CD4-positive, alpha-beta memory T cell (primary cell): ENCODE results near the gene EYS. TPM values are rescaled to one million over a fixed set of nuclear protein-coding genes. Genes with fewer than 3 reads are reported as not detected.

ENCODE experiments used
- CTCF ChIA-PET: fragments of 350-600 bp; sonication (Branson Sonifier 250); formaldehyde crosslinking; loops from one replicate; lab custom pipeline; 2021; ENCODE audit warnings: inconsistent platforms; ENCODE audit not compliant: partially characterized antibody; lab: Charles Lee
- POLR2A ChIA-PET: fragments of 350-600 bp; sonication (Branson Sonifier 250); formaldehyde crosslinking; loops from one replicate; lab custom pipeline; 2021; ENCODE audit not compliant: partially characterized antibody; lab: Charles Lee
- DNase-seq, 5 donors: peaks; one replicate each; pipeline versions ENCODE4 v3.0.0 to v3.0.0-alpha.2; 2020 to 2022; ENCODE audit warnings: mixed read lengths in 1 of 5
- H3K27ac ChIP-seq: one replicate; pipeline ENCODE4 v1.7.0; 2013; ENCODE audit warnings: low read depth, low read length
- H3K27me3 ChIP-seq: 2 replicates; pipeline ENCODE4 v1.7.0; 2013; ENCODE audit warnings: mild to moderate bottlenecking, low read length, moderate library complexity; ENCODE audit not compliant: insufficient read depth
- H3K36me3 ChIP-seq: 2 replicates; pipeline ENCODE4 v1.7.0; 2013; ENCODE audit warnings: mild to moderate bottlenecking, low read length, moderate library complexity; ENCODE audit not compliant: insufficient read depth
- H3K4me1 ChIP-seq: 2 replicates; pipeline ENCODE4 v1.7.0; 2013; ENCODE audit warnings: mild to moderate bottlenecking, low read length, moderate library complexity; ENCODE audit not compliant: insufficient read depth
- H3K4me3 ChIP-seq, 2 donors: one replicate each; pipeline ENCODE4 v1.7.0; 2013; ENCODE audit warnings: low read length in 2 of 2, mild to moderate bottlenecking in 1 of 2
- H3K9me3 ChIP-seq, 2 donors: one replicate each; pipeline ENCODE4 v1.7.0; 2013; ENCODE audit warnings: low read length in 2 of 2, control low read depth in 1 of 2; ENCODE audit not compliant: control insufficient read depth in 1 of 2
- H3K27ac Mint-ChIP-seq, 7 donors: one replicate each; pipeline ENCODE4 v1.8.0; 2020 to 2021; ENCODE audit warnings: mixed read lengths in 7 of 7, mild to moderate bottlenecking in 6 of 7, inconsistent platforms in 3 of 7, moderate library complexity in 3 of 7
- H3K27me3 Mint-ChIP-seq, 2 donors: one replicate each; pipeline ENCODE4 v1.8.0; 2020 to 2021; ENCODE audit warnings: mixed read lengths in 2 of 2
- H3K36me3 Mint-ChIP-seq, 2 donors: one replicate each; pipeline ENCODE4 v1.8.0; 2020 to 2021; ENCODE audit warnings: mixed read lengths in 2 of 2, inconsistent platforms in 1 of 2, mild to moderate bottlenecking in 1 of 2
- H3K4me1 Mint-ChIP-seq, 4 donors: one replicate each; pipeline ENCODE4 v1.8.0; 2020 to 2021; ENCODE audit warnings: mixed read lengths in 4 of 4, mild to moderate bottlenecking in 1 of 4
- H3K4me3 Mint-ChIP-seq, 8 donors: one replicate each; pipeline ENCODE4 v1.8.0; 2020 to 2021; ENCODE audit warnings: mixed read lengths in 8 of 8, mild to moderate bottlenecking in 7 of 8, moderate library complexity in 6 of 8, inconsistent platforms in 3 of 8
- H3K9me3 Mint-ChIP-seq, 8 donors: one replicate each; pipeline ENCODE4 v1.8.0; 2020 to 2021; ENCODE audit warnings: mixed read lengths in 8 of 8, mild to moderate bottlenecking in 5 of 8, inconsistent platforms in 3 of 8, moderate library complexity in 1 of 8
- intact Hi-C: fragments of 100-400 bp; cut with micrococcal nuclease; formaldehyde crosslinking; loops from one replicate; pipeline ENCODE4 v1.15.1; 2023
- polyA plus RNA-seq, 2 donors: library from polyadenylated mRNA; unstranded; fragments of 300-500 nt; fragmentation: Illumina TruSeq; gene quantifications; one replicate each; pipeline ENCODE4 v1.2.3, GENCODE V29; 2021
- total RNA-seq, 2 experiments: library from RNA; stranded (reverse); gene quantifications; one replicate each; pipeline ENCODE4 v1.2.3, GENCODE V29; 2021

Gene EYS
- total and polyA plus RNA-seq, 4 experiments from 2014 or later = 0.17 to 0.20 TPM; not detected in 2

- POLR2A ChIA-PET = no interaction called here
- no peaks in the 10 kb centered on the region for H3K9me3 ChIP-seq
- Mint-ChIP-seq H3K4me1 (no peaks in the 10 kb centered on the region), H3K4me3 (no peak overlapping the region), H3K27ac (no peak overlapping the region), H3K36me3 (no peaks in the 10 kb centered on the region), H3K9me3 (peaks cover 0 to 14% (median 3%) of the 10 kb centered on the region in 8 donors), H3K27me3 (no peaks in the 10 kb centered on the region)
- no peaks in the 10 kb centered on the region for H3K4me1 ChIP-seq
- DNase-seq = no peak
- no peak overlapping the region for H3K4me3 ChIP-seq
- intact Hi-C loops = no loop called here
- CTCF ChIA-PET = no interaction called here
- no peaks in the 10 kb centered on the region for H3K36me3 ChIP-seq
- H3K27ac ChIP-seq = no peak overlapping the region
- H3K27me3 ChIP-seq = no peaks in the 10 kb centered on the region
Measured at GRCh38 chr6:65248101-65248610, 458.9 kb downstream of the EYS start.

- ChIA-PET POLR2A (no interaction called here), CTCF (no interaction called here)
- H3K36me3 ChIP-seq = no peaks in the 10 kb centered on the region
- intact Hi-C loops = no loop called here
- no peak overlapping the region for H3K4me3 ChIP-seq
- H3K4me3 Mint-ChIP-seq = no peak overlapping the region
- peaks cover 0 to 13% (median 4%) of the 10 kb centered on the region in 8 donors for H3K9me3 Mint-ChIP-seq
- H3K36me3 Mint-ChIP-seq = no peaks in the 10 kb centered on the region
- H3K27me3 Mint-ChIP-seq = no peaks in the 10 kb centered on the region
- H3K27ac ChIP-seq = no peak overlapping the region
- H3K27me3 ChIP-seq = no peaks in the 10 kb centered on the region
- no peaks in the 10 kb centered on the region for H3K9me3 ChIP-seq
- H3K4me1 Mint-ChIP-seq = no peaks in the 10 kb centered on the region
- H3K27ac Mint-ChIP-seq = no peak overlapping the region
- no peak for DNase-seq
- no peaks in the 10 kb centered on the region for H3K4me1 ChIP-seq
Measured at GRCh38 chr6:65231616-65232015, 475.4 kb downstream of the EYS start.

- intact Hi-C loops = no loop called here
- no peaks in the 10 kb centered on the region for H3K27me3 ChIP-seq
- H3K9me3 ChIP-seq = no peaks in the 10 kb centered on the region
- DNase-seq = no peak
- Mint-ChIP-seq H3K36me3 (no peaks in the 10 kb centered on the region), H3K4me3 (no peak overlapping the region), H3K9me3 (peaks cover 0 to 13% (median 4%) of the 10 kb centered on the region in 8 donors), H3K4me1 (no peaks in the 10 kb centered on the region), H3K27ac (no peak overlapping the region), H3K27me3 (no peaks in the 10 kb centered on the region)
- H3K36me3 ChIP-seq = no peaks in the 10 kb centered on the region
- no peaks in the 10 kb centered on the region for H3K4me1 ChIP-seq
- ChIA-PET CTCF (no interaction called here), POLR2A (no interaction called here)
- H3K4me3 ChIP-seq = no peak overlapping the region
- H3K27ac ChIP-seq = no peak overlapping the region
Measured at GRCh38 chr6:65229825-65230224, 477.2 kb downstream of the EYS start.

- peaks cover 0 to 2% of the 10 kb centered on the region in 2 donors for H3K9me3 ChIP-seq
- ChIA-PET CTCF (no interaction called here), POLR2A (no interaction called here)
- H3K36me3 ChIP-seq = no peaks in the 10 kb centered on the region
- H3K27me3 Mint-ChIP-seq = no peaks in the 10 kb centered on the region
- no peak overlapping the region for H3K4me3 ChIP-seq
- no peak for DNase-seq
- H3K9me3 Mint-ChIP-seq = peaks cover 0 to 28% (median 11%) of the 10 kb centered on the region in 8 donors
- H3K4me1 ChIP-seq = no peaks in the 10 kb centered on the region
- no peaks in the 10 kb centered on the region for H3K27me3 ChIP-seq
- no peaks in the 10 kb centered on the region for H3K4me1 Mint-ChIP-seq
- no peak overlapping the region for H3K4me3 Mint-ChIP-seq
- H3K36me3 Mint-ChIP-seq = no peaks in the 10 kb centered on the region
- no peak overlapping the region for H3K27ac Mint-ChIP-seq
- intact Hi-C loops = no loop called here
- H3K27ac ChIP-seq = no peak overlapping the region
Measured at GRCh38 chr6:65221153-65221552, 485.9 kb downstream of the EYS start.

- H3K9me3 ChIP-seq = no peaks in the 10 kb centered on the region
- no peak overlapping the region for H3K27ac ChIP-seq
- Mint-ChIP-seq H3K9me3 (peaks cover 2 to 17% (median 7%) of the 10 kb centered on the region in 8 donors), H3K27ac (no peak overlapping the region), H3K27me3 (no peaks in the 10 kb centered on the region), H3K4me1 (no peaks in the 10 kb centered on the region), H3K4me3 (no peak overlapping the region), H3K36me3 (no peaks in the 10 kb centered on the region)
- H3K27me3 ChIP-seq = no peaks in the 10 kb centered on the region
- no peaks in the 10 kb centered on the region for H3K4me1 ChIP-seq
- intact Hi-C loops = no loop called here
- no peak for DNase-seq
- H3K4me3 ChIP-seq = no peak overlapping the region
- ChIA-PET CTCF (no interaction called here), POLR2A (no interaction called here)
- no peaks in the 10 kb centered on the region for H3K36me3 ChIP-seq
Measured at GRCh38 chr6:65202738-65203137, 504.3 kb downstream of the EYS start.

GRCh38 chr6:65199683-65200082 is 507.3 kb downstream of the EYS start:
- H3K27ac Mint-ChIP-seq = no peak overlapping the region
- intact Hi-C loops = no loop called here
- Histone ChIP-seq H3K27ac (no peak overlapping the region), H3K27me3 (no peaks in the 10 kb centered on the region), H3K4me3 (no peak overlapping the region), H3K4me1 (no peaks in the 10 kb centered on the region), H3K36me3 (no peaks in the 10 kb centered on the region), H3K9me3 (no peaks in the 10 kb centered on the region)
- ChIA-PET POLR2A (no interaction called here), CTCF (no interaction called here)
- H3K4me1 Mint-ChIP-seq = no peaks in the 10 kb centered on the region
- H3K9me3 Mint-ChIP-seq = peaks cover 0 to 15% (median 6%) of the 10 kb centered on the region in 8 donors
- DNase-seq = no peak
- no peak overlapping the region for H3K4me3 Mint-ChIP-seq
- H3K27me3 Mint-ChIP-seq = no peaks in the 10 kb centered on the region
- no peaks in the 10 kb centered on the region for H3K36me3 Mint-ChIP-seq

- ChIA-PET CTCF (no interaction called here), POLR2A (no interaction called here)
- H3K27me3 Mint-ChIP-seq = no peaks in the 10 kb centered on the region
- H3K27ac ChIP-seq = no peak overlapping the region
- no peaks in the 10 kb centered on the region for H3K36me3 Mint-ChIP-seq
- H3K9me3 Mint-ChIP-seq = peaks cover 0 to 15% (median 4%) of the 10 kb centered on the region in 8 donors
- no peaks in the 10 kb centered on the region for H3K27me3 ChIP-seq
- no peaks in the 10 kb centered on the region for H3K36me3 ChIP-seq
- H3K27ac Mint-ChIP-seq = no peak overlapping the region
- intact Hi-C loops = no loop called here
- no peak overlapping the region for H3K4me3 ChIP-seq
- no peaks in the 10 kb centered on the region for H3K4me1 ChIP-seq
- no peak for DNase-seq
- H3K9me3 ChIP-seq = no peaks in the 10 kb centered on the region
- no peaks in the 10 kb centered on the region for H3K4me1 Mint-ChIP-seq
- H3K4me3 Mint-ChIP-seq = no peak overlapping the region
Measured at GRCh38 chr6:65199121-65199520, 507.9 kb downstream of the EYS start.

GRCh38 chr6:65191471-65191870 is 515.6 kb downstream of the EYS start:
- CTCF ChIA-PET = no interaction called here
- Mint-ChIP-seq H3K4me1 (no peaks in the 10 kb centered on the region), H3K27ac (no peak overlapping the region), H3K27me3 (no peaks in the 10 kb centered on the region), H3K36me3 (no peaks in the 10 kb centered on the region), H3K9me3 (peaks cover 0 to 14% (median 2%) of the 10 kb centered on the region in 8 donors), H3K4me3 (no peak overlapping the region)
- no peaks in the 10 kb centered on the region for H3K36me3 ChIP-seq
- H3K4me1 ChIP-seq = no peaks in the 10 kb centered on the region
- no peak overlapping the region for H3K27ac ChIP-seq
- intact Hi-C loops = no loop called here
- H3K27me3 ChIP-seq = no peaks in the 10 kb centered on the region
- no peak overlapping the region for H3K4me3 ChIP-seq
- no peaks in the 10 kb centered on the region for H3K9me3 ChIP-seq
- POLR2A ChIA-PET = no interaction called here
- no peak for DNase-seq
